Mesothelial cell of epicardium (in vitro differentiated cells): ENCODE results near the gene RPL14. TPM values are rescaled to one million over a fixed set of nuclear protein-coding genes. Genes with fewer than 3 reads are reported as not detected.

Experiments used
- DNase-seq, 2 experiments: peaks; one replicate each; pipeline ENCODE4 v3.0.0; 2021; ENCODE audit warnings: low spot score in 2 of 2; ENCODE audit not compliant: unreplicated experiment in 2 of 2
- H3K27ac Mint-ChIP-seq: 2 replicates; pipeline ENCODE4 v1.8.0; 2021; ENCODE audit warnings: mixed read lengths
- H3K27me3 Mint-ChIP-seq: 2 replicates; pipeline ENCODE4 v1.8.0; 2021; ENCODE audit warnings: low read depth, mixed read lengths
- H3K36me3 Mint-ChIP-seq: 2 replicates; pipeline ENCODE4 v1.8.0; 2021; ENCODE audit warnings: mixed read lengths
- H3K4me1 Mint-ChIP-seq: 2 replicates; pipeline ENCODE4 v1.8.0; 2021; ENCODE audit warnings: mixed read lengths
- H3K4me3 Mint-ChIP-seq: 2 replicates; pipeline ENCODE4 v1.8.0; 2021; ENCODE audit warnings: mild to moderate bottlenecking, moderate library complexity, mixed read lengths
- H3K9me3 Mint-ChIP-seq: 2 replicates; pipeline ENCODE4 v1.8.0; 2021; ENCODE audit warnings: mixed read lengths
- CTCF ChIP-seq: fragments of 200-600 bp; sonication (generic); IDR thresholded peaks from one replicate; pipeline ENCODE4 v1.5.0; 2021; ENCODE audit warnings: antibody characterized with exemption; ENCODE audit not compliant: unreplicated experiment
- total RNA-seq: library from RNA; stranded (reverse); gene quantifications from 3 replicates; pipeline ENCODE4 v1.2.1, GENCODE V29; 2021

RPL14 gene
- total RNA-seq, 1 donor from 2014 or later: 1,756 TPM

GRCh38 chr3:40464339-40465110, 7.4 kb downstream of the RPL14 start:
- Mint-ChIP-seq H3K36me3 (peaks cover 36% of the 10 kb centered on the region), H3K27me3 (no peaks in the 10 kb centered on the region), H3K27ac (peak overlapping the region; percentile 10), H3K4me3 (no peak overlapping the region), H3K4me1 (no peaks in the 10 kb centered on the region), H3K9me3 (no peaks in the 10 kb centered on the region)
- no peak for DNase-seq
- TF ChIP-seq CTCF: no peak

GRCh38 chr3:40465111-40465407, 7.9 kb downstream of the RPL14 start:
- H3K9me3 Mint-ChIP-seq: no peaks in the 10 kb centered on the region
- no peak for DNase-seq
- no peaks in the 10 kb centered on the region for H3K4me1 Mint-ChIP-seq
- peaks cover 36% of the 10 kb centered on the region for H3K36me3 Mint-ChIP-seq
- no peaks in the 10 kb centered on the region for H3K27me3 Mint-ChIP-seq
- no peak for TF ChIP-seq CTCF
- H3K4me3 Mint-ChIP-seq: no peak overlapping the region
- peak overlapping the region; percentile 10 for H3K27ac Mint-ChIP-seq

- Mint-ChIP-seq H3K27ac (peak overlapping the region; percentile 10), H3K4me1 (no peaks in the 10 kb centered on the region), H3K27me3 (no peaks in the 10 kb centered on the region), H3K36me3 (peaks cover 32% of the 10 kb centered on the region), H3K9me3 (no peaks in the 10 kb centered on the region), H3K4me3 (no peak overlapping the region)
- no peak for DNase-seq
- no peak for TF ChIP-seq CTCF
These were observed 8.3 kb downstream of the RPL14 start for GRCh38 chr3:40465456-40465855.

GRCh38 chr3:40468018-40468417, 10.9 kb downstream of the RPL14 start:
- Mint-ChIP-seq H3K36me3 (peaks cover 20% of the 10 kb centered on the region), H3K27ac (no peak overlapping the region), H3K9me3 (no peaks in the 10 kb centered on the region), H3K4me3 (no peak overlapping the region), H3K27me3 (no peaks in the 10 kb centered on the region), H3K4me1 (no peaks in the 10 kb centered on the region)
- TF ChIP-seq CTCF: no peak
- no peak for DNase-seq

GRCh38 chr3:40470701-40471100, 13.6 kb downstream of the RPL14 start:
- Mint-ChIP-seq H3K4me3 (no peak overlapping the region), H3K27ac (no peak overlapping the region), H3K4me1 (no peaks in the 10 kb centered on the region), H3K27me3 (no peaks in the 10 kb centered on the region), H3K36me3 (peaks cover 11% of the 10 kb centered on the region), H3K9me3 (no peaks in the 10 kb centered on the region)
- no peak for DNase-seq
- TF ChIP-seq CTCF: no peak
